Hematopoietic multipotent progenitor cell treated with erythropoietin and hydrocortisone succinate and interleukin-3 and kit ligand, for 8 days (in vitro differentiated cells): ENCODE results near the gene GLT1D1.
"Not testable (repeated sequence)": the region's sequence is repeated elsewhere in the genome, so short reads cannot be mapped to it uniquely, and the experiment has no call there.

Source experiments
- DNase-seq: peaks from one replicate; pipeline ENCODE4 v3.0.0-alpha.2; 2015

GLT1D1 gene

GRCh38 chr12:128852885-128853599, at the start of gene GLT1D1:
GLT1D1 (plus strand) TSS chr12:128853478; CDS start chr12:128853582, 104 bp downstream.
- DNase-seq = no peak

GRCh38 chr12:128803788-128804187, 49.5 kb upstream of the GLT1D1 start:
- no peak for DNase-seq

GRCh38 chr12:128804762-128805161, 48.5 kb upstream of the GLT1D1 start:
- no peak for DNase-seq

- DNase-seq = not testable (repeated sequence)
Observed at GRCh38 chr12:128805406-128805805, 47.9 kb upstream of the GLT1D1 start.

GRCh38 chr12:128806573-128806972, 46.7 kb upstream of the GLT1D1 start:
- no peak for DNase-seq

- no peak for DNase-seq
Observed at GRCh38 chr12:128807161-128807724, 46.0 kb upstream of the GLT1D1 start.

GRCh38 chr12:128808651-128809050, 44.6 kb upstream of the GLT1D1 start:
- no peak for DNase-seq

GRCh38 chr12:128810182-128811127, 42.8 kb upstream of the GLT1D1 start:
- DNase-seq = no peak

- no peak for DNase-seq
Observed at GRCh38 chr12:128811806-128812205, 41.5 kb upstream of the GLT1D1 start.

GRCh38 chr12:128813392-128813791, 39.9 kb upstream of the GLT1D1 start:
- no peak for DNase-seq

- no peak for DNase-seq
Observed at GRCh38 chr12:128813883-128814282, 39.4 kb upstream of the GLT1D1 start.

- no peak for DNase-seq
Observed at GRCh38 chr12:128814411-128815261, 38.6 kb upstream of the GLT1D1 start.

- no peak for DNase-seq
Observed at GRCh38 chr12:128815779-128816642, 37.3 kb upstream of the GLT1D1 start.

- DNase-seq = no peak
Observed at GRCh38 chr12:128816643-128816920, 36.7 kb upstream of the GLT1D1 start.

- peak; percentile 20 for DNase-seq
Observed at GRCh38 chr12:128817111-128818015, 35.9 kb upstream of the GLT1D1 start.

- DNase-seq = no peak
Observed at GRCh38 chr12:128818065-128819022, 34.9 kb upstream of the GLT1D1 start.

GRCh38 chr12:128819293-128820144, 33.8 kb upstream of the GLT1D1 start:
- no peak for DNase-seq

- no peak for DNase-seq
Observed at GRCh38 chr12:128820253-128820652, 33.0 kb upstream of the GLT1D1 start.
